Measurements from ENCODE around the gene STEAP1B.
"Not testable (repeated sequence)": the region's sequence is repeated elsewhere in the genome, so short reads cannot be mapped to it uniquely, and the experiment has no call there.

Gene STEAP1B

GRCh38 chr7:22460363-22460988 lies 39.5 kb downstream of the STEAP1B start:
- H3K27me3 ChIP-seq (ENCODE audit: control insufficient read depth in 1 of 2, insufficient read depth in 2 of 2, low read length in 2 of 2): no peaks in the 10 kb centered on the region
- no peak overlapping the region for H3K27ac ChIP-seq (ENCODE audit: low read depth, low read length)
- H3K36me3 ChIP-seq (ENCODE audit: control insufficient read depth in 1 of 2, insufficient read depth in 2 of 2, low read length in 2 of 2): no peaks in the 10 kb centered on the region
- no peaks in the 10 kb centered on the region for H3K4me1 ChIP-seq (ENCODE audit: control insufficient read depth in 1 of 2, insufficient read depth in 2 of 2, low read length in 2 of 2)
- H3K9me3 ChIP-seq (ENCODE audit: control insufficient read depth in 1 of 2, low read length in 2 of 2): no peaks in the 10 kb centered on the region
- no peak overlapping the region for H3K4me3 ChIP-seq (ENCODE audit: low read depth in 1 of 2, low read length in 2 of 2)
- H3K9ac ChIP-seq (ENCODE audit: low read depth in 1 of 2, low read length in 2 of 2): no peak overlapping the region

- Histone ChIP-seq H3K27ac (ENCODE audit: low read depth, low read length) (no peak overlapping the region), H3K27me3 (ENCODE audit: control insufficient read depth in 1 of 2, insufficient read depth in 2 of 2, low read length in 2 of 2) (peaks cover 0 to 4% of the 10 kb centered on the region in 2 donors), H3K4me1 (ENCODE audit: control insufficient read depth in 1 of 2, insufficient read depth in 2 of 2, low read length in 2 of 2) (no peaks in the 10 kb centered on the region), H3K36me3 (ENCODE audit: control insufficient read depth in 1 of 2, insufficient read depth in 2 of 2, low read length in 2 of 2) (no peaks in the 10 kb centered on the region), H3K9ac (ENCODE audit: low read depth in 1 of 2, low read length in 2 of 2) (no peak overlapping the region), H3K4me3 (ENCODE audit: low read depth in 1 of 2, low read length in 2 of 2) (no peak overlapping the region), H3K9me3 (ENCODE audit: control insufficient read depth in 1 of 2, low read length in 2 of 2) (no peaks in the 10 kb centered on the region)
Measured at GRCh38 chr7:22457471-22457870, 42.5 kb downstream of the STEAP1B start.

DNA sequence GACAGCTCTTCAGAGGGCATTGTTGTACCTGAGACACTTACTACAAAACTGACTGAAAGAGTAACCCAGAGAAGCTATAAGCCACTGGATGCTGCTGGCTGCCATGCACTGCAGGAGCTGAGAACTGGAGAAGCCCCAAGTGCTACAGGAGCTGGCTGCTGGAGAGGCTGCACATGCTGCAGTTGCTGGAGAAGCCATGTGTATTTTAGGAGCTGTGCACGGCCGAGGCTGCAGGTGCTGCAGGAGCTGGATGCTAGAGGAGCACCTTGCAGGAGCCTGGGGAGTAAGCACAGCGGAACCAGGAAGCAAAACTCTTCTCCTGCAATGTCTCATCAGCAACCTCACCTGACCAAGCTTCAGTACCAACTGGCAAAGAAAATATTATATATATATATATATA lies 45.5 kb downstream of the STEAP1B start:
- H3K9me3 ChIP-seq (ENCODE audit: control insufficient read depth in 1 of 2, low read length in 2 of 2): no peaks in the 10 kb centered on the region
- H3K36me3 ChIP-seq (ENCODE audit: control insufficient read depth in 1 of 2, insufficient read depth in 2 of 2, low read length in 2 of 2): no peaks in the 10 kb centered on the region
- H3K4me3 ChIP-seq (ENCODE audit: low read depth in 1 of 2, low read length in 2 of 2): no peak overlapping the region
- H3K27ac ChIP-seq (ENCODE audit: low read depth, low read length): no peak overlapping the region
- no peak overlapping the region for H3K9ac ChIP-seq (ENCODE audit: low read depth in 1 of 2, low read length in 2 of 2)
- H3K27me3 ChIP-seq (ENCODE audit: control insufficient read depth in 1 of 2, insufficient read depth in 2 of 2, low read length in 2 of 2): peaks cover 0 to 4% of the 10 kb centered on the region in 2 donors
- no peaks in the 10 kb centered on the region for H3K4me1 ChIP-seq (ENCODE audit: control insufficient read depth in 1 of 2, insufficient read depth in 2 of 2, low read length in 2 of 2)

DNA sequence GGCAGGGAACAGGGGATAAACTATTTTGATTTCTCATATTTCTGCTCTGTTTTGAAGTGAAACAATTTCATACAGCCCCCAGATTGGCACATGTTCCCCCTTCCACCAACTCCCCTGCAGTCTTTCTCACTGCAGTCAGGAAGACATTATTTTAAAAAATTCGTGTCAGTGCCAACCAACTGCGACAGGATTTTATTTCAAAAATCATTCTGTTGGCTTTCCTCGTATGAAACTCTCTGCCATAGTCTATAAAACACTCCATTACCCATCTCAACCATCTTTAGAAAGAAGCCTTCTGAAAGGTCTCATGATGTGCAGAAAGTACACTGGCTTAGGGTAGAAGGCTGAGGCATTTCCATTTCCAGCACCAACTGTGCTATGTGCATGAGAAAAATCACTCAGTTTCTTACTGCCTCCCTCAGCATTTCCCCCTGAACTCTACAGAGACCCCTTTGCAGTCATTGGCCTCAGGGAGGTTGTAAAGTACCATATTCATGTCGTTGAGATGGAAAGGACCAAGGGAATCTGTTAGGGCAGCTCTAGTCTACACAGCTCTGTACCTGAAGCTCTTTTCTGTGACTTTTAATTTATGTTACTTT lies 46.9 kb downstream of the STEAP1B start:
- H3K27ac ChIP-seq (ENCODE audit: low read depth, low read length): no peak overlapping the region

GRCh38 chr7:22452142-22452959 lies 47.6 kb downstream of the STEAP1B start:
- peaks cover 0 to 4% of the 10 kb centered on the region in 2 donors for H3K27me3 ChIP-seq (ENCODE audit: control insufficient read depth in 1 of 2, insufficient read depth in 2 of 2, low read length in 2 of 2)
- H3K36me3 ChIP-seq (ENCODE audit: control insufficient read depth in 1 of 2, insufficient read depth in 2 of 2, low read length in 2 of 2): no peaks in the 10 kb centered on the region
- peak overlapping the region; percentile 50 to 74 for H3K4me3 ChIP-seq (ENCODE audit: low read depth in 1 of 2, low read length in 2 of 2)
- H3K9me3 ChIP-seq (ENCODE audit: control insufficient read depth in 1 of 2, low read length in 2 of 2): no peaks in the 10 kb centered on the region
- H3K4me1 ChIP-seq (ENCODE audit: control insufficient read depth in 1 of 2, insufficient read depth in 2 of 2, low read length in 2 of 2): no peaks in the 10 kb centered on the region
- H3K9ac ChIP-seq (ENCODE audit: low read depth in 1 of 2, low read length in 2 of 2): no peak overlapping the region
- no peak overlapping the region for H3K27ac ChIP-seq (ENCODE audit: low read depth, low read length)

More for the DNA sequence above, 46.9 kb downstream of the STEAP1B start:
- Histone ChIP-seq H3K4me3 (ENCODE audit: low read depth in 1 of 2, low read length in 2 of 2) (no peak overlapping the region), H3K9ac (ENCODE audit: low read depth in 1 of 2, low read length in 2 of 2) (no peak overlapping the region), H3K36me3 (ENCODE audit: control insufficient read depth in 1 of 2, insufficient read depth in 2 of 2, low read length in 2 of 2) (no peaks in the 10 kb centered on the region), H3K27me3 (ENCODE audit: control insufficient read depth in 1 of 2, insufficient read depth in 2 of 2, low read length in 2 of 2) (peaks cover 0 to 4% of the 10 kb centered on the region in 2 donors), H3K9me3 (ENCODE audit: control insufficient read depth in 1 of 2, low read length in 2 of 2) (no peaks in the 10 kb centered on the region), H3K4me1 (ENCODE audit: control insufficient read depth in 1 of 2, insufficient read depth in 2 of 2, low read length in 2 of 2) (no peaks in the 10 kb centered on the region)

DNA sequence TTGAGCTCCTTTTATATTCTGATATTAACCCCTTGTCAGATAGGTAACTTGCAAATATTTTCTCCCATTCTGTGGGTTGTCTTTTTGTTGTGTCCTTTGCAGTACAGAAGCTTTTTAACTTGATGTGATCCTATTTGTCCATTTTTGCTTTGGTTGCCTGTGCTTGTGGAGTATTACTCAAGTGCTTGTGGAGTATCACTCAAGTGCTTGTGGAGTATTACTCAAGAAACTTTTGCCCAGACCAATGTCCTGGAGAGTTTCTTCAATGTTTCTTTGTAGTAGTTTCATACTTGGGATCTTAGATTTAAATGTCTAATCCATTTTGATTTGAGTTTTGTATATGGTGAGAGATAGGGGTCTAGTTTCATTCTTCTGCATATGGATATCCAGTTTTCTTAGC lies 50.0 kb downstream of the STEAP1B start:
- H3K27ac ChIP-seq (ENCODE audit: low read depth, low read length); H3K9me3 ChIP-seq (ENCODE audit: control insufficient read depth in 1 of 2, low read length in 2 of 2); H3K27me3 ChIP-seq (ENCODE audit: control insufficient read depth in 1 of 2, insufficient read depth in 2 of 2, low read length in 2 of 2); H3K4me3 ChIP-seq (ENCODE audit: low read depth in 1 of 2, low read length in 2 of 2); H3K4me1 ChIP-seq (ENCODE audit: control insufficient read depth in 1 of 2, insufficient read depth in 2 of 2, low read length in 2 of 2); H3K36me3 ChIP-seq (ENCODE audit: control insufficient read depth in 1 of 2, insufficient read depth in 2 of 2, low read length in 2 of 2); H3K9ac ChIP-seq (ENCODE audit: low read depth in 1 of 2, low read length in 2 of 2): not testable (repeated sequence)

DNA sequence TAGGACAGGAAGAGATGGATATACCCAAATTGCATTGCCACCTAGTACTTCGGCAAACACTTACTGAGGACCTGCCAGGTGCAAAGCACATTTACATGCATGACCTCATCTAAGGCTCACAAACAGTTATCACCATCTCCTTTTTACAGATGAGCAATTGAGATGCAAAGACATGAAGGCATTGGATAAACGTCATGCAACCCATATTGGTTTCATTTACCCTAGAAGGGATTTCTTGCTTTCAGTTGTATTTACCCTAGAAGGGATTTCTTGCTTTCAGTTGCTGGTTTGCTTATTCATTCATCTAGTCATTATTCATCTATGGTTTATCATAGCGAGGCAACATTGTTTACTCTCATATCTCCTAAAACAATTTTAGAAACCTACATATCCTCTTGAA lies 52.2 kb downstream of the STEAP1B start:
- no peak overlapping the region for H3K27ac ChIP-seq (ENCODE audit: low read depth, low read length)

GRCh38 chr7:22447008-22447407 lies 53.0 kb downstream of the STEAP1B start:
- H3K4me1 ChIP-seq (ENCODE audit: control insufficient read depth in 1 of 2, insufficient read depth in 2 of 2, low read length in 2 of 2): peaks cover 22 to 26% of the 10 kb centered on the region in 2 donors

More for the DNA sequence above, 52.2 kb downstream of the STEAP1B start:
- no peaks in the 10 kb centered on the region for H3K27me3 ChIP-seq (ENCODE audit: control insufficient read depth in 1 of 2, insufficient read depth in 2 of 2, low read length in 2 of 2)
- H3K9ac ChIP-seq (ENCODE audit: low read depth in 1 of 2, low read length in 2 of 2): no peak overlapping the region
- no peaks in the 10 kb centered on the region for H3K9me3 ChIP-seq (ENCODE audit: control insufficient read depth in 1 of 2, low read length in 2 of 2)
- H3K4me3 ChIP-seq (ENCODE audit: low read depth in 1 of 2, low read length in 2 of 2): no peak overlapping the region
- peaks cover 22 to 25% of the 10 kb centered on the region in 2 donors for H3K4me1 ChIP-seq (ENCODE audit: control insufficient read depth in 1 of 2, insufficient read depth in 2 of 2, low read length in 2 of 2)
- H3K36me3 ChIP-seq (ENCODE audit: control insufficient read depth in 1 of 2, insufficient read depth in 2 of 2, low read length in 2 of 2): no peaks in the 10 kb centered on the region

GRCh38 chr7:22445853-22446252 lies 54.1 kb downstream of the STEAP1B start:
- H3K27ac ChIP-seq (ENCODE audit: low read depth, low read length): no peak overlapping the region
- H3K9ac ChIP-seq (ENCODE audit: low read depth in 1 of 2, low read length in 2 of 2): no peak overlapping the region
- H3K36me3 ChIP-seq (ENCODE audit: control insufficient read depth in 1 of 2, insufficient read depth in 2 of 2, low read length in 2 of 2): no peaks in the 10 kb centered on the region
- H3K9me3 ChIP-seq (ENCODE audit: control insufficient read depth in 1 of 2, low read length in 2 of 2): no peaks in the 10 kb centered on the region
- H3K4me3 ChIP-seq (ENCODE audit: low read depth in 1 of 2, low read length in 2 of 2): no peak overlapping the region
- H3K4me1 ChIP-seq (ENCODE audit: control insufficient read depth in 1 of 2, insufficient read depth in 2 of 2, low read length in 2 of 2): peaks cover 22 to 26% of the 10 kb centered on the region in 2 donors
- H3K27me3 ChIP-seq (ENCODE audit: control insufficient read depth in 1 of 2, insufficient read depth in 2 of 2, low read length in 2 of 2): no peaks in the 10 kb centered on the region

More at GRCh38 chr7:22447008-22447407, 53.0 kb downstream of the STEAP1B start:
- Histone ChIP-seq H3K4me3 (ENCODE audit: low read depth in 1 of 2, low read length in 2 of 2) (no peak overlapping the region), H3K9ac (ENCODE audit: low read depth in 1 of 2, low read length in 2 of 2) (no peak overlapping the region), H3K27ac (ENCODE audit: low read depth, low read length) (no peak overlapping the region), H3K36me3 (ENCODE audit: control insufficient read depth in 1 of 2, insufficient read depth in 2 of 2, low read length in 2 of 2) (no peaks in the 10 kb centered on the region), H3K27me3 (ENCODE audit: control insufficient read depth in 1 of 2, insufficient read depth in 2 of 2, low read length in 2 of 2) (no peaks in the 10 kb centered on the region), H3K9me3 (ENCODE audit: control insufficient read depth in 1 of 2, low read length in 2 of 2) (no peaks in the 10 kb centered on the region)

DNA sequence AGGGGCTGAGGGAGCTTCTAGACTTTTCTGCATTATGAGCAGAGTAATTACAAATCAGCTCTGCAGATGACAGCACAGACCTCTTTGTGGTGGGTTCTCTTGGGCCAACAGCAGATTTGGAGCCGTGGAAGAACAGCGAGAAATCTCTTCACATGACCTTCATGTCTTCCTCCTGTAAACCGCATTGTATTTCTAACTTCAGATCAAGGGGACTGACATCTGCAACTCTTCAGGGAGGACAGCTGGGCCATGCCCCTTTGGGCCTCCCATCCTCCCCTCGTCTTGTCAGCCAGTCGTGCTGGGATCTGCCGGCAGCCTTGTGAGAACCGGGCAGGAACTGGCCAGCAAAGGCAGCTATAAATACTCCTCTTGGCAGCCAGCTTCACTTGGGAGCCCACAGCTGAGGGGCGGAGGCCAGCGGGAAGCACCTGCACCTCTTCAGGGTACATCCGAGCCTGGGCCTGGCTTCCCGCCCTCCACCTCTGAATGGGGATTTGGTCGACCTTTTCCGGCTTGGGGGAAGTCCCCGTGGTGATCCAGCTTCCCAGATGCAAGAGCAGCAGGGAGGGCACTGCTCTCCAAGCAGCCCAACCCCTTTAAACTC lies 54.7 kb downstream of the STEAP1B start:
- Histone ChIP-seq H3K27me3 (ENCODE audit: control insufficient read depth in 1 of 2, insufficient read depth in 2 of 2, low read length in 2 of 2) (no peaks in the 10 kb centered on the region), H3K9ac (ENCODE audit: low read depth in 1 of 2, low read length in 2 of 2) (no peak overlapping the region), H3K27ac (ENCODE audit: low read depth, low read length) (no peak overlapping the region), H3K9me3 (ENCODE audit: control insufficient read depth in 1 of 2, low read length in 2 of 2) (no peaks in the 10 kb centered on the region), H3K4me1 (ENCODE audit: control insufficient read depth in 1 of 2, insufficient read depth in 2 of 2, low read length in 2 of 2) (peaks cover 22 to 26% of the 10 kb centered on the region in 2 donors), H3K4me3 (ENCODE audit: low read depth in 1 of 2, low read length in 2 of 2) (no peak overlapping the region), H3K36me3 (ENCODE audit: control insufficient read depth in 1 of 2, insufficient read depth in 2 of 2, low read length in 2 of 2) (no peaks in the 10 kb centered on the region)

Data from duodenal mucosa (tissue), 2 donors.